ENCODE results near the gene LACTB.

LACTB gene

DNA sequence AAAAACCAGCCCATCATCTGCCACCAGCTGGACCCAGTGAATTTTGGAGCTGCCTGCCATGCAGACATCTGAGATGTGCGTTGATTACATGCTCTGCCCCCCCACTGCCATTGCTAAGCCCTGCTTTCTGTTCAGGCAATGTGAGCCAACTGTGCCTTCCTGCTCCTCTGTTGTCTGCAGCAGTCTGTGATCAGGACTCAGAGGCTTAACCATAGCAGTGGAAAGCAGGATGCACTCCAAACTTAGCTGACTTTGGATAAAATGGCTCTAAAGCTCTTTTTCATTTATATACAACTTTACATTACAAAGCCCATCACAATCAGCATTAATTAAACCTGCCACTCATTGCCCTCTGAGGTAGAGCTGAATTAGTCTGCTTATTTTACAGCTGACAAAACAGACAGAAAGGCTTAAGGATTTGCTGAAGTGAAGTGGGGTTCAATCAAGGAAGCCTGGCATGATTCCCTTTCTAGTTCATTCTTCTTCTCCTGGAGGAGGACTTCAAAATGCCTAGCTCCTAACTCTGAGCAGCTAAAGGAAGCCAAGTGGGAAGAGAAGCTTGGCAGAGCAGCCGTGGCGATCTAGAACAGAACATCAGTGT, 51.3 kb downstream of the LACTB start:
- no peak for DNase-seq (ENCODE audit: low read depth)

DNA sequence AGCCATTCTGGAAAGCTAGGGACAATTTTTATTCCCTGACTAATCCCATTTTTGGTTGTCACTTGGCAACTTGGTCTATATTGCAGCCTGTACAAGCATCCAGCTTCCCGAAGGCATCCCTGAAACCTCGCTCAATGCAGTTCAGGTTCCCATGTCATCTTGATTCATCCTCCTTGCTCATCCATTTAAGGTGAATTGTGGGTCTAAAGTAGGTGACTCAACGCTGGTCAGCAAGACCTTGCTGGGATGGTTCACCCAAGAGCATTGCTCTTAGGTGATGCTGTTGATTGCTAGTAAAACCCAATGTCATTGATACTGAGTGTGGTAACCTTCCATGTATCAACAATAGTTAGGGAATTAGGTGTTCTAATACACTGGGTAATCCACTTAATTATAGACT, 54.6 kb downstream of the LACTB start:
- DNase-seq (ENCODE audit: low read depth) = no peak

DNA sequence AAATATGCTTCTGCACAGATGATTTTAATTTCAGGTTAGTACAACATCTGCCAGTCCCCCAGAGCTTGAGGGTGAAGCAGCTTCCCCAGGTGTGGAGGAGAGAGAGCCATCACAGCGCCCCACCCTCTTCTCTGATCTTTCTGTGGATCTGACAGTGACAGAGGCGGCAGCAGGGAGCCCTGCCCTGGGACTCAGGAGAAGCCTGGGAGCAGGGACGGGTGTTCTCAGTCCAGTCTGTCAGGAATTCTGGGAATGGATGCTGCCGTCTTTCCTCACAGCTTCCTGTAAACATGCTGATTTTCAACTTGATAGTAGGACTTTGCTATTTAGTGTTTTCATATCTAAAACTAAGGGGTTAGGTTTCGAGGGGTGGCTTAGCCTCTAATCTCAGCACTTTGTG, 56.4 kb downstream of the LACTB start:
- no peak for DNase-seq (ENCODE audit: low read depth)

DNA sequence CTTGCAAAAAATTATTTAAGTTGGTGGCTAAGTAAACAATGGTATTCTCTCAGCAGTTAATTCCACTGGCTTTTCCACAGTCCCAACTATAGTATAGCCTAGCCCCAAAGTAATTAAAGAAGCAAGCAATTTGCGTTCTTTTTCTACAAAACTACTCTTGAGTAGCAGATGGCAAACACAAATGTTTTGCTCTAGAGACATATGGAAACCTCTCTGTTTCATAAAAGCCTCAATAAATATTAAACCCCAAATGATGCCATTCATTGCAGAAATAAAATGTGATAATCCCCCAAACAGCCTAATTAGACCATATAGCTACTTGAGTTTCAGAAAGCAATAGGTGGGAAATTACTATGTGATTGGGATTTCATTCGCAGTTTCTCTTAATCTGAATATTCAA, 59.1 kb downstream of the LACTB start:
- no peak for DNase-seq (ENCODE audit: low read depth)

DNA sequence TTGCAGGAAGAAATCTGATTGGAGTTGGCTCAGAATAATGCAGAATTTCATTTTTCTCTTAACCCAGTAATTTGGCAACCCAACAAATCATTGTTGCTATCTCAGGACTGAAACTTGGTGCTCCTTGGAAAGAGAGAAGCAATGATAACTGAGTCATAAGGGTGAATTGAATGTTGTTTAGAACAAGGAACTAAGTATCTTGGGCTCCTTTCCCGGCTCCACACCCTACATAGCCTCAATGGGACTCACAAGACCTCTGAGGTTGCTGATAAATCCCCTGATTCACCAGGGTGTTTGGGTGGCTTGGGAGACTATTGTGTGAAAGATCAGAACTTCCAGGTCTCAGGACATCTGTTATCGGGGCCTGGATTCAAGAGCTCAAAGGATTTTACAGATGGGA, 60.0 kb downstream of the LACTB start:
- no peak for DNase-seq (ENCODE audit: low read depth)

DNA sequence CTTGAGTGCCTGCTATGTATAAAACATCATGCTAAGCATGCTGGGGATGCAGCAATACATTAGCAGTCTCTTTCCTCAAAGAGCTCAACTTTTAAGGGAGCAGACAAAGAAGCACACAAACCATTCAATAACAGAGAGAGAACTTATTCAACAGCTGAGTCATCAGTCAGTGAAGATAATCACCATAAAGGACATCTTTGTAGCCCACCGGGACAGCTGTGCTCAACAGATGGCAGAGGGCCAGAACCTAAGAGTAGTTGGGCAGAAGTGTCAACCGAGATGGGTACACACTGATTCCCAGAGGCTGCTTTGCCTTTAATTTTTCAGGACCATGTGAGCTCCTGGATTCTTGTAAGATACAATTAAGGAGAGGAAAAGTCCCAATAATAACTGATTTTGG, 63.5 kb downstream of the LACTB start:
- DNase-seq (ENCODE audit: low read depth) = no peak

DNA sequence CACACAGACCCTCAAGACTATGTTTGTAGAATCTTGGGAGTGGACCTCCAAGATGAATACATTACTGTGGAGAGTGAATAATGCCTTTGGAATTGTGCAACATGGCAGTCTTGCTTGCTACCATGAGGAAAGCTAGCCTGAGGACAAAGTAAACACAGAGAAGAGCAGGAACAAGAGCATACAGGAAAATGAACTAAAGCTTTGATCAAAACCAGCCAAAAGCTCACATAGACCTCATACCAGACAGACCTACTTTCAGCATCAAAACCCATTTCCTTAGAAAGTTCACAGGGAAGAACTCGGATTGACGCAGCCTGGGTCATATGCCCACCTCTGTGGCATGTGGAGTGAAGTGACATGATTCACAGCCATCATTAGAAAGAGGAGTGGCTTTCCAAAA, 64.4 kb downstream of the LACTB start:
- no peak for DNase-seq (ENCODE audit: low read depth)

DNA sequence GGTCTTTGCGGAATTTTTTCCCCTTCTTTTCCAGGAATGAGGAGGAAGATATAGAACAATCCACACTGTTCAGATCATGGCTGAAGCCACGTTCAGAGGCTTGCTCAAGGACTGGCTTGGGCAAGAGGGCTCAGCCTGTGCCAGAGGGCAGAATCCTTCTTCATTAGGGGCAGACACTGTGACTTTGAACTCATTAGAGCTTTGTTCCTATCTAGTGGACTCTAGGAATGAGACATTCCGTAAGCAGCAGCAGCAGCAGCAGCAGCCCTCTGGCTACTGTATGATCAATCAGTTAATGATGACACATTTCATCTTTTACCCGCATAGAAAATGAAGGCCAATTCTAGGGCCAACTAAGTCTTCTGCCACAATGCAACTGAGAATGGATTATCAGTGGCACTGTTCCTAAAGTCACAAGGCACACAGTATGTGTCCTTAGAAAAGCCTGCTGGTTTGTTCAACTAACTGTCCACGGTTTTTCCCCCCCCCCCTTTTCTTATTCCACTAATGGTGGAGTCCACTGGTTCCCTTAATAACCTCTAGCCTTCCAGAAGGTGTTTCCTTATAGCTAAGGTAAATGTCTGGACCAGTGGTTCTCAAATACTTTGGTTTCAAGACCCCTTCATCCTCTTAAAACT, 66.0 kb downstream of the LACTB start:
- DNase-seq (ENCODE audit: low read depth) = no peak

DNA sequence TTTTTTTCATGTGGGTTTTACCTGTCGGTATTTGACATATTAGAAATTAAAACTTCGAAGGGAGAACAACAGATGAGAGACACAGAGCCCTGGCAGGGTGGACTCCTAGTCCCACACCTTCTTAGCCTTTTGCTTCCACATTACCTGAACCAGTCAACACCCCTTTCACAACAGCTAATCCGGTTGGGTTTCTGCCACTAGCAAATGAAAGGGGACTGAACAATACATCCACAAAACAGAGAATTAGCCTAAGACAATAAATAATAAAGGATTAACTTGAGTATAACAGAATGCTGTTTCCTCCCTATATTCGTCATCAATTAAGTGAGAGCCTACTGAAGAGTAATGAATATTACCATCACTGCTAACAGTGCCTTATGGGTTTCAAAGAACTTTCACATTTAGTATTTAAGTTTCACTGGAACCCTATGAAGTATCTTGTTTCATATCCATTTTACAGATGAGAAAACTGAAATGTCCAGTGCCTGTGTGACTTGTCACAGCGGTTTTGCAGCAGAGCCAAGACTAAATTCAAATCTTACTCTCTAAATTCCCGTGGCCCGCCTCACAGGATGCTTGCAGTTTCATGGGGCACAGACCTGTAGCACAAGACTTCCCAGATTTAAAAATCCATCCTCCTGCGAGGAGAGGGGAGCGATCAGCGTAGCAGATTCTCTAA, 66.7 kb downstream of the LACTB start:
- DNase-seq (ENCODE audit: low read depth) = no peak

DNA sequence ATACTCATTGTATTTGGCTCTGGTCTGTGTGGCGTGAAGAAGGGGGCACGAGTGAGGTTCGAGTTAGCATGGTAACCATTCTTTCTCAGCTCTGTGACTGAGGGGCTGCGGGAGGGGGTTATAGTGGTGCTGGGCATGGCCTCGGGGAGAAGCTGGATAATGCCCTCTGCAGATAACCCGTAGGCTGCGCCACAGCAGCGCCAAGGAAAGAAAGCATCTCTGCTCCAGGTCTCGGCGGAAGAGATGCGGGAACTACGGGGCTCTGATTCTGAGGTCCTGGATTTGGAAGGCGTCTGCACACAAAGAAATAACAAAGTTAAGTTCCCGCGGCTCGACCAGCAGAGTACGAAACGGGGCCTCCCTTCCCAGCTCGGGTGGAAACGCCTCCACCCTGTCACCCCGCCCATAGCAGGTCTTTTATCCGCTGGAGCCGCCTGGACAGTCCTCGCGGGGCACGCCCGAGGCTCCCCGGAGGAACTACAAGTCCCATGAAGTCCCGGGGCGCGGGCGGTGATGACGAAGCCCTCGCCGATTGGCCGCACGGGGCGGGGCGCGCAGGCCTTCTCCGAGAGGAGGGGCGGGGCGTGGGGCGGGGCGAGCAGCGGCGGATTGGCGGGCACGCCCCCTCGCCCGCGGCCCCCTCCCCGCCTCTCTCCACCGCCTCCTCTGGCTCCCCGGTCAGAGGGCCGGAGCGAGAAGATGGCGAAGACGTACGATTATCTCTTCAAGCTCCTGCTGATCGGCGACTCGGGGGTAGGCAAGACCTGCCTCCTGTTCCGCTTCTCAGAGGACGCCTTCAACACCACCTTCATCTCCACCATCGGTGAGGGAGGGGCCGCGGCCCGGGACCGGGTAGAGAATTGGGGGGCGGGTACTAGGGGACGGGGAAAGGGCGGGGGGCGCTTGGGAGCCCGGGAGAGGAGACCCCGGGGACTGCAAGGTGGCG, 67.5 kb downstream of the LACTB start, which contains the start of gene RAB8B:
Gene RAB8B, plus strand, starts transcription at position 681 of the 946 bp plus-strand sequence. Its CDS starts 19 bp downstream, at position 700.
- DNase-seq (ENCODE audit: low read depth) = peak; percentile 98

DNA sequence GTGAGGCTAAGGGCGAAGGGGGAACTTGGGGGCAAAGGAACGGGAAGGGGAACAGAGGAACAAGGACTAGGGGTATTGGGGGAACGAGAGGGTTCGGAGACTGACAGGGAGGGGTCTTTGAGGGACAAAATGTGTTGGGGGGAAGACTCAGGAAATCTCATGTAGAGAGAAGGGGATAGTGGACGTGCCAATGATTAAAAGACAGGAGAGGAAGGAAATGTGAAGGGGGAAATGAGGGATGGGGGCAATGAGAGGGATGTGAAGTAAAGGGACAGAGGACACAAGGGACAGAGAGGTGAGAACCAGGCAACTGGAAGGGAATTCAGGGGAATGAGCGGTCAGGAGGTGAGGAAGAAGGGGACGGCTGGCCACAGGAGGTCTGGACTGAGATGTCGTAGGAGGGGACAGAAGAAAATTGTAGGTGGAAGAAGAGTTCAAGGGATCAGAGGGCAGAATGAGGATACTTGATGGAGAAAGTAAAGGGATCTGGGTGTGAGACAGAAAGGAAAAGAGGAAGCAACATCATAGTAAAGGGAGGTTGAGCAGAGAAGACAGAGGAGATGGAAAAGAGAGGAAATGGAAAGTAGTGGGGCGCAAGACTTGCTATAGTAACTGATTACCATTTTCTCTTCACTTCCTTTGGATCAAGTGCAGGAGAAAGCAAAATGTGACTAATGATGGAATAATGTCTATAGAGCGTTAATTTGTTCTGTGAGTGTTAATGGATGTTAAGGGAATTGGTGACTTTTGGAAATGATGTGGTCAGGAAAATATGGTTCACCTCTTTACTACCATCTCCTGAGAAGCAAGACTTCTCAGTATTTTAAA, 68.5 kb downstream of the LACTB start:
- no peak for DNase-seq (ENCODE audit: low read depth)

DNA sequence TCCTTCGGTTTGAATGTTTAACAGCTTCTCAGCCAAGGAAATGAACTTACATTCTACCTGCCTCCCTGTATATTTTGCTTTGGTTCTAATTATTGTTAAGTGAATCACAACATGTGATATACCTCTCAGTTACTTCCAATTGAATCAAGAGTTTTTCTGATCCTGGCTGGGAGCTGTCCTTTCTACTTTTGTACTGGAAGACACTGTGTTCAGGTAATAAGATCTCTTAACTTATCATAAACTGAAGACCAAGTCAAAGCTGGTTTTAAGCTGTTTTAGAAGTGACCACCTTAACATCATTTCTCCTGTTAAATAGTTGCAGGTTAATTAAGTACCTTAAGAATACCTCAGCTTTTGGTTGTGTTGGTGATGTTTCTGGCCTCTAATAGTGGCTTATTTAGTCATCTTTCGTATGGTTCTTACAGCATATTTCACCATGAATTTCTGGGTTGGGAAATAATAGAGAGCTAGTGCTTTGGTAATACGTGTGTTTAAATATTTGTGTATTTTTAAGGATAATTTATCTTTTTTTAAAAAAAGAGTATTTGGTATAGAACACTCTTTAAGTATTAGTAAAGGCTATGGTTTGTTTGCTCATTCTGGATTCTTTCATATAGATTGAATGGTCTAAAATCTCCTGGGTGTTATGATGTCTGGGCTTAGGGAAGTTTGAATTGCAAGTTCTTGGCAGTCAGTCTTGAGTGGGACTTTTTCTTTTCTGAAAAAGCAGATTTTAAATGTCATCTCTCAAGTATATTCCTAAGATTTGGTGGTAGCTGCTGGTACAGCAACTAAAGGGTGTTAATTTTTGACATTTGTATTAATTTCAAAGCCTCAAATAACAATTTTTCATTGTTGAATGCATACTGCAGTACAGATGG, 69.3 kb downstream of the LACTB start:
- DNase-seq (ENCODE audit: low read depth) = no peak

All from activated T-helper 9 cell treated with anti-CD3 and anti-CD28 coated beads, Interleukin-2, amount 50 U/mL, for 16 hours (primary cell).